ENCODE measurements around the gene KRTAP5-9.

KRTAP5-9 gene

GRCh38 chr11:71500601-71501021 is 47.6 kb upstream of the KRTAP5-9 start:
- Histone ChIP-seq H3K9me3 (ENCODE audit: control insufficient read depth, insufficient read depth, low read length) (no peaks in the 10 kb centered on the region), H3F3A (ENCODE audit: control insufficient read depth, insufficient read depth) (no peaks in the 10 kb centered on the region), H4K20me1 (ENCODE audit: control insufficient read depth, insufficient read depth, low read depth, low read length) (no peaks in the 10 kb centered on the region), H3K27ac (ENCODE audit: low read depth, low read length) (no peak overlapping the region), H3K36me3 (ENCODE audit: control insufficient read depth, low read length) (peaks cover 38% of the 10 kb centered on the region), H3K4me1 (ENCODE audit: control insufficient read depth, low read length) (no peaks in the 10 kb centered on the region), H3K27me3 (ENCODE audit: control insufficient read depth, low read length) (no peaks in the 10 kb centered on the region), H3K4me3 (ENCODE audit: low read length) (no peak overlapping the region), H3K79me2 (ENCODE audit: control insufficient read depth, low read length) (no peaks in the 10 kb centered on the region), H3K4me2 (ENCODE audit: low read length) (no peak overlapping the region), H3K9me2 (replicated peaks; ENCODE audit: control insufficient read depth, low read length) (no peaks in the 10 kb centered on the region)
- no peak for TF ChIP-seq EZH2phosphoT487 (IDR thresholded peaks at IDR 0.05; ENCODE audit: borderline replicate concordance, low read length)
- TF ChIP-seq, protein P1, sequence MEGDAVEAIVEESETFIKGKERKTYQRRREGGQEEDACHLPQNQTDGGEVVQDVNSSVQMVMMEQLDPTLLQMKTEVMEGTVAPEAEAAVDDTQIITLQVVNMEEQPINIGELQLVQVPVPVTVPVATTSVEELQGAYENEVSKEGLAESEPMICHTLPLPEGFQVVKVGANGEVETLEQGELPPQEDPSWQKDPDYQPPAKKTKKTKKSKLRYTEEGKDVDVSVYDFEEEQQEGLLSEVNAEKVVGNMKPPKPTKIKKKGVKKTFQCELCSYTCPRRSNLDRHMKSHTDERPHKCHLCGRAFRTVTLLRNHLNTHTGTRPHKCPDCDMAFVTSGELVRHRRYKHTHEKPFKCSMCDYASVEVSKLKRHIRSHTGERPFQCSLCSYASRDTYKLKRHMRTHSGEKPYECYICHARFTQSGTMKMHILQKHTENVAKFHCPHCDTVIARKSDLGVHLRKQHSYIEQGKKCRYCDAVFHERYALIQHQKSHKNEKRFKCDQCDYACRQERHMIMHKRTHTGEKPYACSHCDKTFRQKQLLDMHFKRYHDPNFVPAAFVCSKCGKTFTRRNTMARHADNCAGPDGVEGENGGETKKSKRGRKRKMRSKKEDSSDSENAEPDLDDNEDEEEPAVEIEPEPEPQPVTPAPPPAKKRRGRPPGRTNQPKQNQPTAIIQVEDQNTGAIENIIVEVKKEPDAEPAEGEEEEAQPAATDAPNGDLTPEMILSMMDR (IDR thresholded peaks at IDR 0.05; ENCODE audit: low read depth, low read length, poor library complexity, severe bottlenecking) = no peak

- Histone ChIP-seq H3F3A (ENCODE audit: control insufficient read depth, insufficient read depth) (no peaks in the 10 kb centered on the region), H3K9me3 (ENCODE audit: control insufficient read depth, insufficient read depth, low read length) (no peaks in the 10 kb centered on the region), H3K4me1 (ENCODE audit: control insufficient read depth, low read length) (no peaks in the 10 kb centered on the region), H4K20me1 (ENCODE audit: control insufficient read depth, insufficient read depth, low read depth, low read length) (no peaks in the 10 kb centered on the region), H3K4me3 (ENCODE audit: low read length) (no peak overlapping the region), H3K9me2 (replicated peaks; ENCODE audit: control insufficient read depth, low read length) (no peaks in the 10 kb centered on the region), H3K36me3 (ENCODE audit: control insufficient read depth, low read length) (peaks cover 33% of the 10 kb centered on the region), H3K27me3 (ENCODE audit: control insufficient read depth, low read length) (no peaks in the 10 kb centered on the region), H3K79me2 (ENCODE audit: control insufficient read depth, low read length) (no peaks in the 10 kb centered on the region), H3K4me2 (ENCODE audit: low read length) (no peak overlapping the region), H3K27ac (ENCODE audit: low read depth, low read length) (no peak overlapping the region)
- TF ChIP-seq EZH2phosphoT487 (IDR thresholded peaks at IDR 0.05; ENCODE audit: borderline replicate concordance, low read length) = no peak
- TF ChIP-seq, protein P1 (IDR thresholded peaks at IDR 0.05; ENCODE audit: low read depth, low read length, poor library complexity, severe bottlenecking) = no peak
Measured at GRCh38 chr11:71501071-71501985, 46.9 kb upstream of the KRTAP5-9 start.

DNA sequence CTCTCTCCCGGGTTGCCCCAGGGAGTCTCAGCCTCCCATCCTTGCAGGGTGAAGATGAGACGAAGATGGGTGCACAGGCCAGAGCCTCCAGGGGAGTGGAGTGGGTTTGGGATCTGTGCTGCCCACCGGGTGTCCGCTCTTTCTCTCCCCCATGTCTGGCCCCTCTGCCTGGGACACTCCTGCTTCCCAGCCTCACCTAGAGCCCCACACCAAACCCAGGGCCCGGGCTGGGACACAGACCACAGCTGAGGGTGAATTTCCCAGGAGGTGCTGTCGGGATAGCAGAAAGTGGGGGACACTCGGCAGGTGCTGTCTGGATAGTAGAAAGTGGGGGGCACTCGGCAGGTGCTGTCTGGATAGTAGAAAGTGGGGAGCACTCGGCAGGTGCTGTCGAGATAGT is 46.2 kb upstream of the KRTAP5-9 start:
- Histone ChIP-seq H4K20me1 (ENCODE audit: control insufficient read depth, insufficient read depth, low read depth, low read length) (no peaks in the 10 kb centered on the region), H3K4me1 (ENCODE audit: control insufficient read depth, low read length) (no peaks in the 10 kb centered on the region), H3F3A (ENCODE audit: control insufficient read depth, insufficient read depth) (no peaks in the 10 kb centered on the region), H3K79me2 (ENCODE audit: control insufficient read depth, low read length) (no peaks in the 10 kb centered on the region), H3K9me3 (ENCODE audit: control insufficient read depth, insufficient read depth, low read length) (no peaks in the 10 kb centered on the region), H3K27ac (ENCODE audit: low read depth, low read length) (no peak overlapping the region), H3K27me3 (ENCODE audit: control insufficient read depth, low read length) (no peaks in the 10 kb centered on the region), H3K4me2 (ENCODE audit: low read length) (no peak overlapping the region), H3K9me2 (replicated peaks; ENCODE audit: control insufficient read depth, low read length) (no peaks in the 10 kb centered on the region), H3K4me3 (ENCODE audit: low read length) (no peak overlapping the region), H3K36me3 (ENCODE audit: control insufficient read depth, low read length) (peaks cover 33% of the 10 kb centered on the region)
- TF ChIP-seq EZH2phosphoT487 (IDR thresholded peaks at IDR 0.05; ENCODE audit: borderline replicate concordance, low read length) = no peak
- TF ChIP-seq, protein P1 (IDR thresholded peaks at IDR 0.05; ENCODE audit: low read depth, low read length, poor library complexity, severe bottlenecking) = no peak
